Neuron (in vitro differentiated cells): ENCODE results near the gene ARHGAP5.

Source experiments
- H2AFZ ChIP-seq: one replicate; pipeline ENCODE4 v1.6.1; 2013; ENCODE audit warnings: low read depth, mild to moderate bottlenecking, inconsistent platforms, low read length, moderate library complexity
- H3K27me3 ChIP-seq: one replicate; pipeline ENCODE4 v1.6.1; 2013; ENCODE audit warnings: low read length; ENCODE audit not compliant: insufficient read depth
- H3K36me3 ChIP-seq: one replicate; pipeline ENCODE4 v1.6.1; 2013; ENCODE audit warnings: low read length; ENCODE audit not compliant: insufficient read depth
- H3K4me1 ChIP-seq: one replicate; pipeline ENCODE4 v1.6.1; 2013; ENCODE audit warnings: low read length; ENCODE audit not compliant: insufficient read depth
- H3K4me3 ChIP-seq: 2 replicates; pipeline ENCODE4 v1.5.1; 2013; ENCODE audit warnings: mild to moderate bottlenecking, low read length, moderate library complexity
- H3K9me3 ChIP-seq: one replicate; pipeline ENCODE4 v1.6.1; 2013; ENCODE audit warnings: low read length

ARHGAP5 gene

GRCh38 chr14:32134448-32135097 is 57.5 kb downstream of the ARHGAP5 start:
- Histone ChIP-seq H3K4me3 (no peak overlapping the region), H3K9me3 (peaks cover 17% of the 10 kb centered on the region), H3K4me1 (no peaks in the 10 kb centered on the region), H2AFZ (no peak overlapping the region), H3K36me3 (peaks cover 32% of the 10 kb centered on the region), H3K27me3 (no peaks in the 10 kb centered on the region)

- H3K4me1 ChIP-seq, result no peaks in the 10 kb centered on the region
- no peaks in the 10 kb centered on the region for H3K27me3 ChIP-seq
- no peak overlapping the region for H3K4me3 ChIP-seq
- peaks cover 33% of the 10 kb centered on the region for H3K36me3 ChIP-seq
- no peak overlapping the region for H2AFZ ChIP-seq
- H3K9me3 ChIP-seq, result peaks cover 14% of the 10 kb centered on the region
Observed at GRCh38 chr14:32136027-32136825, 59.1 kb downstream of the ARHGAP5 start.

GRCh38 chr14:32137313-32137712 is 60.2 kb downstream of the ARHGAP5 start:
- Histone ChIP-seq H3K27me3 (no peaks in the 10 kb centered on the region), H3K4me3 (no peak overlapping the region), H3K4me1 (no peaks in the 10 kb centered on the region), H3K36me3 (peaks cover 33% of the 10 kb centered on the region), H3K9me3 (peaks cover 14% of the 10 kb centered on the region), H2AFZ (no peak overlapping the region)

- peaks cover 39% of the 10 kb centered on the region for H3K36me3 ChIP-seq
- no peak overlapping the region for H2AFZ ChIP-seq
Observed at GRCh38 chr14:32137892-32138291, 60.8 kb downstream of the ARHGAP5 start.

GRCh38 chr14:32142341-32142740 is 65.2 kb downstream of the ARHGAP5 start:
- Histone ChIP-seq H3K4me1 (no peaks in the 10 kb centered on the region), H3K4me3 (no peak overlapping the region), H3K27me3 (no peaks in the 10 kb centered on the region), H3K9me3 (peaks cover 6% of the 10 kb centered on the region), H3K36me3 (peaks cover 39% of the 10 kb centered on the region), H2AFZ (no peak overlapping the region)

More at GRCh38 chr14:32137892-32138291, 60.8 kb downstream of the ARHGAP5 start:
- H3K4me1 ChIP-seq, result no peaks in the 10 kb centered on the region
- H3K27me3 ChIP-seq, result no peaks in the 10 kb centered on the region
- H3K9me3 ChIP-seq, result peaks cover 14% of the 10 kb centered on the region
- no peak overlapping the region for H3K4me3 ChIP-seq

GRCh38 chr14:32142754-32143437 is 65.8 kb downstream of the ARHGAP5 start:
- Histone ChIP-seq H2AFZ (no peak overlapping the region), H3K4me3 (no peak overlapping the region), H3K9me3 (peaks cover 5% of the 10 kb centered on the region), H3K4me1 (no peaks in the 10 kb centered on the region), H3K27me3 (no peaks in the 10 kb centered on the region), H3K36me3 (peaks cover 43% of the 10 kb centered on the region)

GRCh38 chr14:32150392-32150791 is 73.3 kb downstream of the ARHGAP5 start:
- Histone ChIP-seq H3K4me3 (no peak overlapping the region), H3K4me1 (no peaks in the 10 kb centered on the region), H3K27me3 (no peaks in the 10 kb centered on the region), H2AFZ (no peak overlapping the region), H3K9me3 (no peaks in the 10 kb centered on the region), H3K36me3 (peaks cover 73% of the 10 kb centered on the region)

GRCh38 chr14:32166029-32166428 is 88.9 kb downstream of the ARHGAP5 start:
- H3K4me1 ChIP-seq, result no peaks in the 10 kb centered on the region
- H3K4me3 ChIP-seq, result no peak overlapping the region
- H3K36me3 ChIP-seq, result no peaks in the 10 kb centered on the region
- no peaks in the 10 kb centered on the region for H3K27me3 ChIP-seq
- peaks cover 2% of the 10 kb centered on the region for H3K9me3 ChIP-seq
- no peak overlapping the region for H2AFZ ChIP-seq

- no peak overlapping the region for H3K4me3 ChIP-seq
- no peaks in the 10 kb centered on the region for H3K27me3 ChIP-seq
- H3K36me3 ChIP-seq, result no peaks in the 10 kb centered on the region
- no peak overlapping the region for H2AFZ ChIP-seq
- H3K4me1 ChIP-seq, result no peaks in the 10 kb centered on the region
- peaks cover 2% of the 10 kb centered on the region for H3K9me3 ChIP-seq
Observed at GRCh38 chr14:32166924-32167323, 89.8 kb downstream of the ARHGAP5 start.

GRCh38 chr14:32167907-32168306 is 90.8 kb downstream of the ARHGAP5 start:
- Histone ChIP-seq H2AFZ (no peak overlapping the region), H3K9me3 (peaks cover 2% of the 10 kb centered on the region), H3K4me1 (no peaks in the 10 kb centered on the region), H3K27me3 (no peaks in the 10 kb centered on the region), H3K36me3 (no peaks in the 10 kb centered on the region), H3K4me3 (no peak overlapping the region)

GRCh38 chr14:32169191-32169590 is 92.1 kb downstream of the ARHGAP5 start:
- no peaks in the 10 kb centered on the region for H3K4me1 ChIP-seq
- peaks cover 2% of the 10 kb centered on the region for H3K9me3 ChIP-seq
- H3K36me3 ChIP-seq, result no peaks in the 10 kb centered on the region
- no peak overlapping the region for H2AFZ ChIP-seq
- no peaks in the 10 kb centered on the region for H3K27me3 ChIP-seq
- no peak overlapping the region for H3K4me3 ChIP-seq

- Histone ChIP-seq H3K4me1 (no peaks in the 10 kb centered on the region), H3K36me3 (no peaks in the 10 kb centered on the region), H2AFZ (no peak overlapping the region)
Observed at GRCh38 chr14:32171469-32171868, 94.4 kb downstream of the ARHGAP5 start.

More at GRCh38 chr14:32171469-32171868, 94.4 kb downstream of the ARHGAP5 start:
- H3K27me3 ChIP-seq, result no peaks in the 10 kb centered on the region
- no peaks in the 10 kb centered on the region for H3K9me3 ChIP-seq
- no peak overlapping the region for H3K4me3 ChIP-seq
